ENCODE data around the gene PRDM16.

DNA sequence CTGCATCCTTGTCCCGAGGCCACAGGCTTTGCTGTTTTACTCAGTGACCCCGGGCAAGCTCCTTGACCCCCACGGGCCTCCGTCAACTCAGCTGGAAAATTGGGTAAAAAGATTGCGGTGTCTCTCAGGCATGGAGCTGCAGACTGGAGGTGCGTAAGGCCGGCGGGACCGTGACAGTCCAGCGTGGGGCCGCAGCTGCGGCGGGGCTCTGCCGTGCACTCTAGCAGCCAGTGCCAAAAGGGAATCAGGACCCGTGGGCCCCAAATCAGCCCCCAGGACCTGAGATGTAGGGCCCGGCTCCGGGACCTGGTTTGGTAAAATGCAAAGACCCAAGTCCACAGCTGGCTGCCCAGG is 158.3 kb downstream of the PRDM16 start:
- TF ChIP-seq, protein P1, sequence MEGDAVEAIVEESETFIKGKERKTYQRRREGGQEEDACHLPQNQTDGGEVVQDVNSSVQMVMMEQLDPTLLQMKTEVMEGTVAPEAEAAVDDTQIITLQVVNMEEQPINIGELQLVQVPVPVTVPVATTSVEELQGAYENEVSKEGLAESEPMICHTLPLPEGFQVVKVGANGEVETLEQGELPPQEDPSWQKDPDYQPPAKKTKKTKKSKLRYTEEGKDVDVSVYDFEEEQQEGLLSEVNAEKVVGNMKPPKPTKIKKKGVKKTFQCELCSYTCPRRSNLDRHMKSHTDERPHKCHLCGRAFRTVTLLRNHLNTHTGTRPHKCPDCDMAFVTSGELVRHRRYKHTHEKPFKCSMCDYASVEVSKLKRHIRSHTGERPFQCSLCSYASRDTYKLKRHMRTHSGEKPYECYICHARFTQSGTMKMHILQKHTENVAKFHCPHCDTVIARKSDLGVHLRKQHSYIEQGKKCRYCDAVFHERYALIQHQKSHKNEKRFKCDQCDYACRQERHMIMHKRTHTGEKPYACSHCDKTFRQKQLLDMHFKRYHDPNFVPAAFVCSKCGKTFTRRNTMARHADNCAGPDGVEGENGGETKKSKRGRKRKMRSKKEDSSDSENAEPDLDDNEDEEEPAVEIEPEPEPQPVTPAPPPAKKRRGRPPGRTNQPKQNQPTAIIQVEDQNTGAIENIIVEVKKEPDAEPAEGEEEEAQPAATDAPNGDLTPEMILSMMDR (IDR thresholded peaks at IDR 0.05), result no peak
- TF ChIP-seq POLR2AphosphoS5 (IDR thresholded peaks at IDR 0.05) (no peak), POLR2A (IDR thresholded peaks at IDR 0.05) (no peak), EP300 (IDR thresholded peaks at IDR 0.05; ENCODE audit: low read depth) (no peak)
